HepG2 (cell line): ENCODE data around the gene FBLIM1. TPM values are rescaled to one million over a fixed set of nuclear protein-coding genes. Genes with fewer than 3 reads are reported as not detected.

Source experiments
- HIVEP1 ChIP-seq: sonication (generic); formaldehyde crosslinking; IDR thresholded peaks from 2 replicates; pipeline ENCODE4 v1.4.0; 2020; ENCODE audit warnings: mild to moderate bottlenecking, missing genetic modification reagents
- MAF1 ChIP-seq: sonication (generic); formaldehyde crosslinking; IDR thresholded peaks from 2 replicates; pipeline ENCODE4 v1.5.0; 2020; ENCODE audit warnings: missing genetic modification reagents, borderline replicate concordance
- MED1 ChIP-seq: sonication (generic); formaldehyde crosslinking; IDR thresholded peaks from 2 replicates; pipeline ENCODE4 v1.4.0; 2020; ENCODE audit warnings: missing genetic modification reagents
- NCOR1 ChIP-seq: fragments of 200-600 bp; sonication (generic); IDR thresholded peaks from 2 replicates; pipeline ENCODE4 v1.7.0; 2017; ENCODE audit warnings: antibody characterized with exemption, low read length, borderline replicate concordance
- NFKB2 ChIP-seq: sonication (generic); formaldehyde crosslinking; IDR thresholded peaks from 2 replicates; pipeline ENCODE4 v1.4.0; 2020; ENCODE audit warnings: missing genetic modification reagents, borderline replicate concordance
- NFKBIZ ChIP-seq: IDR thresholded peaks from 2 replicates; pipeline ENCODE4 v1.6.1; 2018; ENCODE audit warnings: missing genetic modification reagents, missing compliant biosample characterization
- ZBTB7A ChIP-seq: sonication (generic); formaldehyde crosslinking; IDR thresholded peaks from 2 replicates; pipeline ENCODE4 v1.8.0; 2022; ENCODE audit warnings: mild to moderate bottlenecking, missing genetic modification reagents
- ZFX ChIP-seq: sonication (generic); formaldehyde crosslinking; IDR thresholded peaks from 2 replicates; pipeline ENCODE4 v1.4.0; 2020; ENCODE audit warnings: mild to moderate bottlenecking, low read depth, missing genetic modification reagents, moderate library complexity
- ZNF367 ChIP-seq: sonication (generic); formaldehyde crosslinking; IDR thresholded peaks from 2 replicates; pipeline ENCODE4 v1.4.0; 2020; ENCODE audit warnings: missing genetic modification reagents, borderline replicate concordance
- ZNF607 ChIP-seq: sonication (generic); formaldehyde crosslinking; IDR thresholded peaks from 2 replicates; pipeline ENCODE4 v1.5.1; 2020; ENCODE audit warnings: missing genetic modification reagents, mild to moderate bottlenecking, borderline replicate concordance
- ZNF780A ChIP-seq: sonication (generic); formaldehyde crosslinking; IDR thresholded peaks from 2 replicates; pipeline ENCODE4 v1.8.0; 2022; ENCODE audit warnings: mild to moderate bottlenecking, missing genetic modification reagents, moderate library complexity
- polyA plus RNA-seq, 8 experiments: library from polyadenylated mRNA; depleted of rRNA in 3 of 8; stranded (reverse) in 7 of 8; unstranded in 1 of 8; fragments of >200 nt; fragmentation: Illumina TruSeq in 4 of 8; extraction: Trizol in 4 of 8; gene quantifications; 2 replicates each; pipeline versions ENCODE4 v1.2.1 to v1.2.3, GENCODE V29; 2011 to 2016; ENCODE audit warnings: low read depth in 4 of 8, missing spikeins in 1 of 8, mixed read lengths in 1 of 8; ENCODE audit not compliant: insufficient read depth in 1 of 8
- total RNA-seq, 5 experiments: library from RNA; depleted of rRNA; stranded (reverse); fragments of >200 nt; fragmentation: Illumina TruSeq; extraction: Trizol; gene quantifications; 2 replicates each; pipeline ENCODE4 v1.2.3, GENCODE V29; 2016; ENCODE audit warnings: low read depth in 1 of 5
- TF ChIP-seq, protein P1 (sequence below): sonication (generic); formaldehyde crosslinking; IDR thresholded peaks from 2 replicates; pipeline ENCODE4 v1.5.1; 2020; ENCODE audit warnings: mild to moderate bottlenecking, moderate library complexity, missing genetic modification reagents
- TF ChIP-seq, protein P2 (sequence below): sonication (generic); formaldehyde crosslinking; IDR thresholded peaks from 2 replicates; pipeline ENCODE4 v1.8.0; 2022; ENCODE audit warnings: mild to moderate bottlenecking, missing genetic modification reagents, borderline replicate concordance
- TF ChIP-seq, protein P3 (sequence below), 2 experiments: sonication (generic) in 1 of 2; formaldehyde crosslinking in 1 of 2; IDR thresholded peaks; 2 replicates each; pipeline versions ENCODE4 v1.4.0 to v1.6.1; 2018 to 2020; ENCODE audit warnings: missing genetic modification reagents in 2 of 2, borderline replicate concordance in 1 of 2, low read depth in 1 of 2, mild to moderate bottlenecking in 1 of 2, missing biosample characterization in 1 of 2
- TF ChIP-seq, protein P4 (sequence below): sonication (generic); formaldehyde crosslinking; IDR thresholded peaks from 2 replicates; pipeline ENCODE4 v1.5.0; 2020; ENCODE audit warnings: missing genetic modification reagents
- TF ChIP-seq, protein P5 (sequence below): sonication (generic); formaldehyde crosslinking; conservative IDR thresholded peaks from 2 replicates; pipeline ENCODE4 v1.8.0; 2022; ENCODE audit warnings: mild to moderate bottlenecking, moderate library complexity, missing genetic modification reagents
- TF ChIP-seq, protein P6 (sequence below): sonication (generic); formaldehyde crosslinking; IDR thresholded peaks from 2 replicates; pipeline ENCODE4 v1.4.0; 2020; ENCODE audit warnings: low read depth, mild to moderate bottlenecking, missing genetic modification reagents

Gene FBLIM1
- total and polyA plus RNA-seq, 2 of the 13 experiments (the other 11 are each of a cell fraction or from before 2014, with no cell fraction given): 10.6 to 23.0 TPM

DNA sequence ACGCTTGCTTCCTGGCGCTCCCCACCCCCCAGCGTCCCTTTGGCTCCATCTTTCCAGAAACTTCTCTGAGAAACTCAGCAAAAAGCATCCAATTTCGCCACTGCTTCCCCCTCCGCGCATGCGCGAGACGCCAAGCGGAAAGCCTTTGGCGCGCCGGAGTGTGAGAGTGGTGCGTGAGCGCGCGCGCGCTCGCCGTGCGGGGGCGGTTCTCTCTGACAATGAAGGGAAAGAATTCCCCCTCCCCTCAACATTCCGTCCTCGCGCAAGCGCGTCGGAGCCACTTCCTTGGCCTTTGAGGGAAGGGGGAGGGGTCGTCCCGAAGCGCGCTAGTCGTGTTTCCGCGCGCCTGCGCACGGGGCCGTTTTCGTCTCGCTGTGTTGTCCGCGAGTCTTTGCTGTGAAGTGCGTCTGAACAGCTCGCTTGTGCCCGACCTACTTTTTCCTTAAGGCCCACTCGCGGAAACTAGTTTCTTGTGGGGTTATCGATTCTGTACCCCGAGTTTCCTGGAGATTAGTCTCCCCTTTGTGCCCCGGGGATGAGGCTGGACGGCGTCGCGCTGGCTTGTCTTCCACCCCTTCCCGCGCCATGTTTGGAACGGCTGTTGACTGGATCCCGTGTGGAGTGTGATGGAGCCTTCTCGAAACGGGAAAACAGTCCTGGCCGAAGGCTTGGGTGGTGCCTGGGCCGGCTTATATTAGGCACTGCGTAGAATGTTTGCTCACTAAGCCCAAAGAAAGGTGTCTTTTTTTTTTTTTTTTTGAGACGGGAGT lies 77.3 kb downstream of the FBLIM1 start (continued):
- TF ChIP-seq, protein P1, sequence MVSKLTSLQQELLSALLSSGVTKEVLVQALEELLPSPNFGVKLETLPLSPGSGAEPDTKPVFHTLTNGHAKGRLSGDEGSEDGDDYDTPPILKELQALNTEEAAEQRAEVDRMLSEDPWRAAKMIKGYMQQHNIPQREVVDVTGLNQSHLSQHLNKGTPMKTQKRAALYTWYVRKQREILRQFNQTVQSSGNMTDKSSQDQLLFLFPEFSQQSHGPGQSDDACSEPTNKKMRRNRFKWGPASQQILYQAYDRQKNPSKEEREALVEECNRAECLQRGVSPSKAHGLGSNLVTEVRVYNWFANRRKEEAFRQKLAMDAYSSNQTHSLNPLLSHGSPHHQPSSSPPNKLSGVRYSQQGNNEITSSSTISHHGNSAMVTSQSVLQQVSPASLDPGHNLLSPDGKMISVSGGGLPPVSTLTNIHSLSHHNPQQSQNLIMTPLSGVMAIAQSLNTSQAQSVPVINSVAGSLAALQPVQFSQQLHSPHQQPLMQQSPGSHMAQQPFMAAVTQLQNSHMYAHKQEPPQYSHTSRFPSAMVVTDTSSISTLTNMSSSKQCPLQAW (CRISPR knock-in tag): peak; percentile 74
- TF ChIP-seq NFKBIZ (CRISPR knock-in tag) (peak; percentile 30; the same call in 1 of the 2 replicates), ZBTB7A (CRISPR knock-in tag) (peak; percentile 58; the same call in 1 of the 2 replicates), ZFX (CRISPR knock-in tag) (peak; percentile 37; the same call in 1 of the 2 replicates), ZNF607 (CRISPR knock-in tag) (peak; percentile 89), NFKB2 (CRISPR knock-in tag) (peak; percentile 44; the same call in 1 of the 2 replicates), NCOR1 (no peak), ZNF367 (CRISPR knock-in tag) (no peak; the same call in 1 of the 2 replicates), HIVEP1 (peak; percentile 27; the same call in 1 of the 2 replicates), MED1 (CRISPR knock-in tag) (peak; percentile 72), MAF1 (CRISPR knock-in tag) (no peak), ZNF780A (no peak)
- TF ChIP-seq, protein P2, sequence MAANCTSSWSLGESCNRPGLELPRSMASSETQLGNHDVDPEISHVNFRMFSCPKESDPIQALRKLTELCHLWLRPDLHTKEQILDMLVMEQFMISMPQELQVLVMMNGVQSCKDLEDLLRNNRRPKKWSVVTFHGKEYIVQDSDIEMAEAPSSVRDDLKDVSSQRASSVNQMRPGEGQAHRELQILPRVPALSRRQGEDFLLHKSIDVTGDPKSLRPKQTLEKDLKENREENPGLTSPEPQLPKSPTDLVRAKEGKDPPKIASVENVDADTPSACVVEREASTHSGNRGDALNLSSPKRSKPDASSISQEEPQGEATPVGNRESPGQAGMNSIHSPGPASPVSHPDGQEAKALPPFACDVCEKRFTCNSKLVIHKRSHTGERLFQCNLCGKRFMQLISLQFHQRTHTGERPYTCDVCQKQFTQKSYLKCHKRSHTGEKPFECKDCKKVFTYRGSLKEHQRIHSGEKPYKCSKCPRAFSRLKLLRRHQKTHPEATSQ: peak; percentile 75; the same call in 1 of the 2 replicates
- TF ChIP-seq, protein P3, sequence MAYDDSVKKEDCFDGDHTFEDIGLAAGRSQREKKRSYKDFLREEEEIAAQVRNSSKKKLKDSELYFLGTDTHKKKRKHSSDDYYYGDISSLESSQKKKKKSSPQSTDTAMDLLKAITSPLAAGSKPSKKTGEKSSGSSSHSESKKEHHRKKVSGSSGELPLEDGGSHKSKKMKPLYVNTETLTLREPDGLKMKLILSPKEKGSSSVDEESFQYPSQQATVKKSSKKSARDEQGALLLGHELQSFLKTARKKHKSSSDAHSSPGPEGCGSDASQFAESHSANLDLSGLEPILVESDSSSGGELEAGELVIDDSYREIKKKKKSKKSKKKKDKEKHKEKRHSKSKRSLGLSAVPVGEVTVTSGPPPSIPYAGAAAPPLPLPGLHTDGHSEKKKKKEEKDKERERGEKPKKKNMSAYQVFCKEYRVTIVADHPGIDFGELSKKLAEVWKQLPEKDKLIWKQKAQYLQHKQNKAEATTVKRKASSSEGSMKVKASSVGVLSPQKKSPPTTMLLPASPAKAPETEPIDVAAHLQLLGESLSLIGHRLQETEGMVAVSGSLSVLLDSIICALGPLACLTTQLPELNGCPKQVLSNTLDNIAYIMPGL (CRISPR knock-in tag; IDR thresholded peaks at IDR 0.05; ENCODE audit: borderline replicate concordance in 1 of 2, low read depth in 1 of 2): peak; percentile 27 to 57; a peak in 1 of 4 replicates
- TF ChIP-seq, protein P4, sequence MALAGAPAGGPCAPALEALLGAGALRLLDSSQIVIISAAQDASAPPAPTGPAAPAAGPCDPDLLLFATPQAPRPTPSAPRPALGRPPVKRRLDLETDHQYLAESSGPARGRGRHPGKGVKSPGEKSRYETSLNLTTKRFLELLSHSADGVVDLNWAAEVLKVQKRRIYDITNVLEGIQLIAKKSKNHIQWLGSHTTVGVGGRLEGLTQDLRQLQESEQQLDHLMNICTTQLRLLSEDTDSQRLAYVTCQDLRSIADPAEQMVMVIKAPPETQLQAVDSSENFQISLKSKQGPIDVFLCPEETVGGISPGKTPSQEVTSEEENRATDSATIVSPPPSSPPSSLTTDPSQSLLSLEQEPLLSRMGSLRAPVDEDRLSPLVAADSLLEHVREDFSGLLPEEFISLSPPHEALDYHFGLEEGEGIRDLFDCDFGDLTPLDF: peak; percentile 89
- TF ChIP-seq, protein P5, sequence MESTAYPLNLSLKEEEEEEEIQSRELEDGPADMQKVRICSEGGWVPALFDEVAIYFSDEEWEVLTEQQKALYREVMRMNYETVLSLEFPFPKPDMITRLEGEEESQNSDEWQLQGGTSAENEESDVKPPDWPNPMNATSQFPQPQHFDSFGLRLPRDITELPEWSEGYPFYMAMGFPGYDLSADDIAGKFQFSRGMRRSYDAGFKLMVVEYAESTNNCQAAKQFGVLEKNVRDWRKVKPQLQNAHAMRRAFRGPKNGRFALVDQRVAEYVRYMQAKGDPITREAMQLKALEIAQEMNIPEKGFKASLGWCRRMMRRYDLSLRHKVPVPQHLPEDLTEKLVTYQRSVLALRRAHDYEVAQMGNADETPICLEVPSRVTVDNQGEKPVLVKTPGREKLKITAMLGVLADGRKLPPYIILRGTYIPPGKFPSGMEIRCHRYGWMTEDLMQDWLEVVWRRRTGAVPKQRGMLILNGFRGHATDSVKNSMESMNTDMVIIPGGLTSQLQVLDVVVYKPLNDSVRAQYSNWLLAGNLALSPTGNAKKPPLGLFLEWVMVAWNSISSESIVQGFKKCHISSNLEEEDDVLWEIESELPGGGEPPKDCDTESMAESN (CRISPR knock-in tag): peak; percentile 65; the same call in 1 of the 2 replicates
- TF ChIP-seq, protein P6, sequence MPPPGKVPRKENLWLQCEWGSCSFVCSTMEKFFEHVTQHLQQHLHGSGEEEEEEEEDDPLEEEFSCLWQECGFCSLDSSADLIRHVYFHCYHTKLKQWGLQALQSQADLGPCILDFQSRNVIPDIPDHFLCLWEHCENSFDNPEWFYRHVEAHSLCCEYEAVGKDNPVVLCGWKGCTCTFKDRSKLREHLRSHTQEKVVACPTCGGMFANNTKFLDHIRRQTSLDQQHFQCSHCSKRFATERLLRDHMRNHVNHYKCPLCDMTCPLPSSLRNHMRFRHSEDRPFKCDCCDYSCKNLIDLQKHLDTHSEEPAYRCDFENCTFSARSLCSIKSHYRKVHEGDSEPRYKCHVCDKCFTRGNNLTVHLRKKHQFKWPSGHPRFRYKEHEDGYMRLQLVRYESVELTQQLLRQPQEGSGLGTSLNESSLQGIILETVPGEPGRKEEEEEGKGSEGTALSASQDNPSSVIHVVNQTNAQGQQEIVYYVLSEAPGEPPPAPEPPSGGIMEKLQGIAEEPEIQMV (CRISPR knock-in tag): peak; percentile 38
